ENCODE measurements around the gene GASK1A.

DNA sequence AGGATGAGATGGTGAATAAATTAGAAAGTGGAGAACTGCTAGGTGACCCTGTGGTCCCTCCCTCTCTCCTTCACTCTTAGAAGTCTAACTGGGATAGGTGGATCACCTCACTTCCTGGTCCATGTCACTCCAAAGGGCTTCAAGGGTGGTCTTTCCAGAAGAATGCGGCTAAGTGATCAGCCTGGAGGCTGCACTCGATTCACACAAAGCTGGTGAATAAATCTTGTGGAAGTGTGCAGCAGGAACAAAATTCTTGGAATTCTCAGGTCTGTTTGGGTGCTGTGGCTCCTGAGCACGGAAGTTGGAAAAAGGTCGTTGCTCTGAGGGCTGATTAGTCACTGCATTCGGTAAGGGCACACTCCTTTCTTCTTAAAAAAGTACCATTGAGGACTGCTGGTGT is 46.3 kb downstream of the GASK1A start:
- TF ChIP-seq, protein P1, sequence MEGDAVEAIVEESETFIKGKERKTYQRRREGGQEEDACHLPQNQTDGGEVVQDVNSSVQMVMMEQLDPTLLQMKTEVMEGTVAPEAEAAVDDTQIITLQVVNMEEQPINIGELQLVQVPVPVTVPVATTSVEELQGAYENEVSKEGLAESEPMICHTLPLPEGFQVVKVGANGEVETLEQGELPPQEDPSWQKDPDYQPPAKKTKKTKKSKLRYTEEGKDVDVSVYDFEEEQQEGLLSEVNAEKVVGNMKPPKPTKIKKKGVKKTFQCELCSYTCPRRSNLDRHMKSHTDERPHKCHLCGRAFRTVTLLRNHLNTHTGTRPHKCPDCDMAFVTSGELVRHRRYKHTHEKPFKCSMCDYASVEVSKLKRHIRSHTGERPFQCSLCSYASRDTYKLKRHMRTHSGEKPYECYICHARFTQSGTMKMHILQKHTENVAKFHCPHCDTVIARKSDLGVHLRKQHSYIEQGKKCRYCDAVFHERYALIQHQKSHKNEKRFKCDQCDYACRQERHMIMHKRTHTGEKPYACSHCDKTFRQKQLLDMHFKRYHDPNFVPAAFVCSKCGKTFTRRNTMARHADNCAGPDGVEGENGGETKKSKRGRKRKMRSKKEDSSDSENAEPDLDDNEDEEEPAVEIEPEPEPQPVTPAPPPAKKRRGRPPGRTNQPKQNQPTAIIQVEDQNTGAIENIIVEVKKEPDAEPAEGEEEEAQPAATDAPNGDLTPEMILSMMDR (conservative IDR thresholded peaks at IDR 0.05; ENCODE audit: low read depth, low read length) = no peak
- no peak for TF ChIP-seq EZH2 (IDR thresholded peaks at IDR 0.05; ENCODE audit: borderline replicate concordance, low read depth, low read length, poor library complexity, severe bottlenecking)

Measured in A673 (cell line).